NCI-H187 treated with DMSO at 0.1 percent for 48 hours (cell line): ENCODE data around the gene KANK4.
"Not testable (repeated sequence)": the region's sequence is repeated elsewhere in the genome, so short reads cannot be mapped to it uniquely, and the experiment has no call there.

Experiments used
- DNase-seq: peaks from one replicate; lab custom pipeline; 2025; lab: John Stamatoyannopoulos, UW

The KANK4 gene

DNA sequence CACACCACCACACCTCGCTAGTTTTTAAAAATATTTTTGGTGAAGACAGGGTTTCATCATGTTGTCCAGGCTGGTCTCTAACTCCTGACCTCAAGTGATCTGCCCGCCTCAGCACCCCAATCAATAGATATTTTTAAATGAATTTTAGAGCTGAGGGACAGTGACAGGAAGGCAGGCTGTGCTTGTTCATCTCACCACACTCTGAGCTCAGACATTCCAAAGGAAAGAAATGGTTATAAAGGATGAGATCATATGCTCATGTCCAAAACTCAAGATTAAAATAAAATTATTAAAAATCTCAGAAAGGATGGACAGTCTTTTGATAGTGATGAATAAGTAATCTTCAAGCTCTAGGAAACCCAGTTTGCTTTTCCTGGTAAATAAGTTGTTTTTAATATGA is 83.7 kb downstream of the KANK4 start:
- no peak for DNase-seq

DNA sequence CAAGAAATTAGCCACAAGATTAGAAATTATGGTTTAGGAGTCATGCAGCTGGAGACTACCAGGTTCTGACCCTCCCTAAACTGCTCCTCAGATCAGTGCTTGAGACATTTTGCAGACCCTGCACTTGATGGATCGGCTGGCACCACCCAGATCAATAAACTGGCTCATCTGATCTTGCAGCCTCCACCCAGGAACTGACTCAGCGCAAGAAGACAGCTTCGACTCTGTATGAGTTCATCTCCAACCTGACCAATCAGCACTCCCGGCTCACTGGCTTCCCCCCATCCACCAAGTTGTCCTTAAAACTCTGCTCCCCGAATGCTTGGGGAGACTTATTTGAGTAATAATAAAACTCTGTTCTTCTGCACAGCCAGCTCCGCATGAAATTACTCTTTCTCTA is 84.5 kb downstream of the KANK4 start:
- no peak for DNase-seq

DNA sequence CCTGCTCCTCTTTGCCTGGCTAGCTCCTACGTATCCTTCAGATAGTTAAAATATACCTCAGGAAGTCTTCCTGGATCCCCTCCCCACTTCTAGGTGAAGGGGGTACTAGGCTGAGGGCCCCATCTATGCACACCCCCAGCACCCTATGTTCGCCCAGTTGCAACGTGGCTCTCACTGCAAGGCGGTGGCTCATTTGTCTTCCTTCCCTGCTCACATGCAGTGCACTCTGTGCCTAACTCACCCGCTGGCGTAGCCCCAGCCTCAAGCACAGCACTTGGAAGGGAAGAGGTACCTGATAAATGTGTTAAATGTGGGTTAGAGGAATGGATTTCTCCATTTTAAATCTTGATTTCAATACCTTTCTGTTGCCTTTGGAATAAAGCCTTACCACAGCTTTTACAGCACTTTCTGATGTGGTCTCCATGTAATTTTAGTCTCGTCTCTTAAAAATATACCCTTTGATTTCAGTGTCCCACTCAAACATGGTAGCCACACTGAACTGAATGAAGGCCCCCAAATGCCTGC is 85.2 kb downstream of the KANK4 start:
- DNase-seq = no peak

DNA sequence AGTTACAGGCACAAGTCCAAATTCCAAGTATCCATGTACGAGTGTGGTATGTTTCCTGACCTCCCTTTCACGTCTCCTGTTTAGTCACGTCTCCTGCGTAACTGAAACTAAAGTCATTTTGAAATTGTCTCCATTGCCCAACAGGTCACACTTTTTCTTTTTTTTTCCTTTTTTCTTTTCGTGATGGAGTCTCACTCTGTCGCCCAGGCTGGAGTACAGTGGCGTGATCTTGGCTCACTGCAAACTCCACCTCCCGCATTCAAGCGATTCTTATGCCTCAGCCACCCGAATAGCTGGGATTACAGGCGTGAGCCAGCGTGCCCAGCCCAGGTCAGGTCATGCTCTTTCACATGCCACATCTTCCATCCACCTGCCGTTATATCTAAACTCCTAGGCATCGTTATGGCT is 86.4 kb downstream of the KANK4 start:
- no peak for DNase-seq

DNA sequence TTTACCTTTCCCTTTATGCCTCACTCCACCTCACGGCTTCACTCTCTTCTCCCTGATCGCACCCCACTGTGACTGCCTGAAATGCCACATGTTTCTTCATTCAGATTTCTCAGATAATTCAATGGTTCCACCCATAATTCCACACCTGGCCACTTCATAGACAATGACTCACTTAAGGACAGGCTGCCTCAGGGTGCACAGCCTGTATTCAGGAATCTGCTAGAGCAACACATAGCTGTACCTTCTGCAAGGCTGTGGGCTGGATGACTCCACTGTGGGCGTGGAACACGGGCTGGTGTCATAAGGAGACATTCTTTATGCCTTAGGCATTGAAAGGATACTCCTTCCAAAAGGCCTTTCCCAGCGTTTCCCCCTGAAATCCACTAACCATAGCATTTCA is 88.5 kb downstream of the KANK4 start:
- DNase-seq = no peak

DNA sequence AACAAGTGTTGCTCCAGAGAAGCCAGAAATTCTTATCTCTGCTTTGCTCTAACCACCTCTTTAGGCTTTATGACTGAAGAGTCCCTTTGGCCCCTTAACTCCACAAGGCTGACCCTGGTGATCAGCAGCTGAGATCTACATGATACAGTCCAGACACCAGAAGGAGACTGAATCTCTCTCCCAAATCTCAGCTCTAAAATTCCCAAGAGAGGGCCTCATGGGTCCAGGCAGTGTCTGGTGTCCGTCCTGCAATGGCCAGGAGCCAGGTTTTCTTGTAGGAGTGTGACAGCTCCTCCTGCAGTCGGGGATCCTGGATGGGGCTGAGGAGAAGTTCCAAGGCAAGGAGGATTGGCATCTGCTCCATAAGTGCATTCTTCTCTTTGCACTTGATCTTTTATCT is 89.3 kb downstream of the KANK4 start:
- no peak for DNase-seq

DNA sequence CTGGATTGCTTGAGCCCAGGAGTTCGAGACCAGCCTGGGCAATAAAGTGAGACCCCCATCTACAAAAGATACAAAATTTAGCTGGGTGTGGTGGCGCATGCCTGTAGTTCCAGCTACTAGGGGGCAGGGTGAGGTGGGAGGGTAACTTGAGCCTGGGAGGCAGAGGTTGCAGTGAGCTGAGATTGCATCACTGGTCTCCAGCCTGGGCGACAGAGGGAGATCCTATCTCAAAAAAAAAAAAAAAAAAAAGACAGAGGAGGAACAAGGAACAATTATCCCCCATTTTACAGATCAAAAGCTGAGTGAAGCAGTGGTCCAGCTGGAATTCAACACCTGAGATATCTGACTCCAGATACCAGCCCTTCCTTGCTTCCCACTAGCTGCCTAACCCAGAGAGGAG is 89.8 kb downstream of the KANK4 start:
- no peak for DNase-seq

DNA sequence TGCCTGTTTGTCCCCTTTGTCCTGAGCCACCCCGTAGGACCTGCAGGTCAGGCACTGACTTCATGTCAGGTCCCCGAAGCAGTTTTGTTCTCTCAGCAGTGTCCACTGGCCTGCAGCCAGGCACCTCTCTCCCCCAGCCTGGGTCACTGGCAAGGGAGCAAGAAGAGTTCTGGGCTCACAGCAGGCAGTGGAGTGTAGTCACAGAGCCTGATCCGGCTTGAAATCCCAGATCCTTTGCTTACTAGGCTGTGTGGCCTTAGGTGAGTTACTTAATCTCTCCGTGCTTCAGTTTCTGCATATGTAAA is 90.4 kb downstream of the KANK4 start:
- DNase-seq = no peak

DNA sequence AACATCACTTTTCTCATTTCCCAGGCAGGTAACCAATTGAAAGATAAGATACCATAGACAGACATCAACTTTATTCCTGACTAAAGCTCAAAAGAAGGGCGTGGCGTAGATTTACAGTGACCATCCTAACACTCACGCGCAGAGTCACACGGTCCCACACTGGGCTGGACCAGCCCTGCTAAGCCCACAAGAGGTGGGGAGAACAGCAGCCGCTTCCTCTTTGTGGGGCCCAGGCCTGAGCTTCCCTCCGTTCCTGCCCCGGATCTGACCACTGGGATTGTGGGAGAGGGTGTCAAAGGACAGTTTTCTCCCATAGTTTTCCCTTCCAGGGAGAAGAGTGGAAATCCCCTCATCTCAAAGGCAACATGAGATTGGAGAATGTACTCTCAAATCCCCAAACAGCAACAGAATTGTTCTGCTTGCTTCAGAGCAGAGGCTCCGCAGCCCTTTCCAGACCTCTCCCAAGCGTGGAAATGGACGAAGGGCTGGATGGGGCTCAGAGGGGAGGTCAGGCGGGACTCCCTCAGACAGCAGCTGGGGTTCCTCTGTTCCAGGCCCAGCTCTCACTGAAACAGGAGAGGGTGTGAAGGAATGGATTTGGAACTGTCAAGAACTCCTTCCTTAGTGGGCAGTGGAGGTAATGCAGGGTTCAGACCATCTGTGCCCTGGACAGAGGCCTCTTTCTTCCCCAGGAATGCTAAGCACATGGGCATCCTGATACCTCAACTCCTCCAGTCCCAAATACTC is 90.9 kb downstream of the KANK4 start:
- DNase-seq = no peak

DNA sequence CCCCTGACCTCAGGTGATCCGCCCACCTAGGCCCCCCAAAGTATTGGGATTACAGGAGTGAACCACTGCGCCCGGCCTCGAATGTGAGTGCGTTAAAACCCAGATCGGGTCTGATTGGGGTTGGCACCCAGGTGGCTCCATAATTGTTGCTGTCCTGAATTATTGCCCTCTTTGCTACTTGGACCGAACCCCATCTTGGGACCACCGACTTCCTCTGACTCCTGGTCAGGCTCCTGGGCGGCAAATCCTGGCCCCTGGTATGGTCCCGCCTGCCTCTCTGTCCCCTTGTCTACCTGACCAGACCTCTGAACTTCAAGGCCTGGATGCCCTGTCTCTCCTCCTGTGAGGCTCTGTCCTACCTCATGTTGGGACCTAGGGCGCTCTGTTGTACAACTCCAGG is 91.7 kb downstream of the KANK4 start:
- no peak for DNase-seq

DNA sequence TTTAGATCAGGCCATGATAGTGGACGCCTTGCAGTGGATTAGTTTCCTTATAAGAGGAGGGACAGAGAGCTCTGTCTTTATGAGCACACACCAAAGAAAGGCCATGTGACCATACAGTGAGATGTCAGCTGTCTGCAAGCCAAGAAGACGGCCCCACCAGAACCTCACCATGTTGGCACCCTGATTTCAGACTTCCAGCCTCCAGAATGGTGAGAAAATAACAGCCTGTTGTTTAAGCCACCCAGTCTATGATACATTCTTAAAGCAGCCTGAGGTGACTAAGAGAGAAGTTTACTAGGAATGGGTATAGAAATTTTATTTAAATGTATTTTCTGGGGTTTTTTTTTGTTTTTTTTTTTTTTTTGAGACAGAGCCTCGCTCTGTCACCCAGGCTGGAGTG is 95.1 kb downstream of the KANK4 start:
- no peak for DNase-seq

DNA sequence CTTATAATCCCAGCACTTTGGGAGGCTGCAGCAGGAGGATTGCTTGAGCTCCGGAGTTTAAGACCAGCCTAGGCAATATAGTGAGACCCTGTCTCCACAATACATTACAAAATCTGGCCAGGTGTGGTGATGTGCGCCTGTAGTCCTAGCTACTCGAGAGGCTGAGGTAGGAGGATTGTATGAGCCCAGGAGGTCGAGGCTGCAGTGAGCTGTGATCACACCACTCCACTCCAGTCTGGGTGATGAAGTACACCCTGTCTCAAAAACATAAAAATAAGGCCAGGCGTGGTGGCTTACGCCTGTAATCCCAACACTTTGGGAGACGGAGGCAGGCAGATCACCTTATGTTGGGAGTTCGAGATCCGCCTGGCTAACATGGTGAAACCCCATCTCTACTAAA is 96.9 kb downstream of the KANK4 start:
- no peak for DNase-seq

DNA sequence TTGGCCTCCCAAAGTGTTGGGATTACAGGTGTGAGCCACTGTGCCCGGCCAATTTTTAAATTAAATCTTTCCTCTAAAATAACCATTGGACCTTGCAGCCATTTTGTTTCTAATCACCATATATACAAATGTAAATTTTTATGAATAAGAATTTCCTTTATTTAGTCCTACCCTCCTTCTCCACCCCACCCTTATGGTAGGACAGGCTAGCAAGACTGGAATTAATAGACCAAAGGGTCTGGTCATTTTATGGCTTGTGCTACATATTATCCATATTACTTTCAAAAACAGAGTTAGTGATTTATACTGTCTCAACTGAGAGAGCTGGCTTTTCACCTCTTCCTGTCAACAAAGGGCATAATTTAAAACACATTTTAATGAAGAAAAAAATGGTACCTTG is 98.1 kb downstream of the KANK4 start:
- no peak for DNase-seq

DNA sequence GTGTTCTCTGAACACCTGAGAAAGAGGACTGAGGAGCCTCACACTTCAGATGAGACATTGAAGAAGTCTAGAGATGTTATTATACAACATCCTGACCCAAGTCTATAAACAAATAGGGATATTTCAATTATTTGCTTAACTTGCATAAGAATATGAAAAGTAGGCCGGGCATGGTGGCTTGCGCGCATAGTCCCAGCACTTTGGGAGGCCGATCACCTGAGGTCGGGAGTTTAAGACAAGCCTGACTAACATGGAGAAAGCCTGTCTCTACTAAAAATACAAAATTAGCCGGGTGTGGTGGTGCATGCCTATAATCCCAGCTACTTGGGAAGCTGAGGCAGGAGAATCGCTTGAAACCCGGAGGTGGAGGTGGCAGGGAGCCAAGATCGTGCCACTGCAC is 98.8 kb downstream of the KANK4 start:
- DNase-seq = not testable (repeated sequence)

DNA sequence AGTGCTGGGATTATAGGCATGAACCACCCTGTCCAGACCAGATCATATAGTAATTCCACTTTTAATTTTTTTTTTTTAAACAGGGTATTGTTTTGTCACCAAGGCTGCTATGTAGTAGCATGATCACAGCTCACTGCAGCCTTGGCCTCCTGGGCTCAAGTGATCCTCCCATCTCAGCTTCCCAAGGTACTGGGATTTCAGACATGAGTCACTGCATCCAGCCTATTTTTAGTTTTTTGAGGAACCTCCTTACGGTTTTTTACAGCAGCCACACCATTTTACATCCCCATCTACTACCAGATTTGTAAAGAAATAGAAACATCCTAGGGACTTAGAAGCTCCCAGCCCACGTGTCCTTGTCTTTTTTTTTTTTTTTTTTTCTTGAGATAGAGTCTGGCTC is 100.6 kb downstream of the KANK4 start:
- no peak for DNase-seq

DNA sequence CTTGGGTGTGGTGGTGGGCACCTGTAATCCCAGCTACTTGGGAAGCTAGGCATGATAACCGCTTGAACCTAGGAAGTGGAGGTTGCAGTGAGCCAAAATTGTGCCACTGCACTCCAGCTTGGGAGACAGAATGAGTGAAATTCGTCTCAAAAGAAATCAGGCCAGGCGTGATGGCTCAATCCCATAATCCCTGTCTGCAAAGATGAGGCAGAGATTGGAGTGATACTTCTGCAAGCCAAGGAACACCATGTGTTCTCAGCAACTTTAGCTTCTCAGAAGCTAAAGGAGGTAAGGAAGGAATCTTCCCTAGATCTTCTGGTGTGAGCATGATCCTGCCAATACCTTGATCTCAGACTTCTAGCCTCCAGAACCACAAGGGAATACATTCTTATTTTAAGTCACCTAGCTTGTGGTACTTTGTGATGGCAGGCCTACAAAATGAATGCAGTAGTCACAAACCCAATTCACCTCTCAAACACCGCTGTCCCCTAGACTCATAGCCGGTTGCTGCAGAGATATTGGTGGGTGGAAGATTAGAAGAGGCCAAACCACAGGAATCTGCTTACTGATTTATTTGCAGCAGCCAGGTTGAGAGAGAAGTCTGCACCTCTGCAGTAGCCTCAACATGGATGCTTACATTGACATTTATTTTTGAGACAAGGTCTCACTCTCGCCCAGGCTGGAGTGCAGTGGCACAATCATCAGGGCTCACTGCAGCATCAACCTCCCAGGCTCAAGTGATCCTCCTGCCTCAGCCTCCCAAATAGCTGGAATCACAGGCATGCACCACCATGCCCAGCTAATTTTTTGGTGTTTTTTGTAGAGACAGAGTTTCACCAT is 105.9 kb downstream of the KANK4 start:
- DNase-seq = no peak

DNA sequence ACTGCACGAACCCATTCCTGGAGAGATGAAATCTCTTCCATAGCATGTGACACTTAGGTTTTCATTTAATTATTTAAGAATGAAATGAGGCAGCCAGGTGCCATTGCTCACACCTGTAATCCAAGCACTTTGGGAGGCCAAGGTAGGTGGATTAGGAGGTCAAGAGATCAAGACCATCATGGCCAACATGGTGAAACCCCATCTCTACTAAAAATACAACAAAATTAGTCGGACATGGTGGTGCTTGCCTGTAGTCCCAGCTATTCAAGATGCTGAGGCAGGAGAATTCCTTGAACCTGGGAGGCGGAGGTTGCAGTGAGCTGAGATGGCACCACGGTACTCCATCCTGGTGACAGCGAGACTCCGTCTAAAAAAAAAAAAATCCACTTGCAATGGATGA is 106.8 kb downstream of the KANK4 start:
- no peak for DNase-seq

DNA sequence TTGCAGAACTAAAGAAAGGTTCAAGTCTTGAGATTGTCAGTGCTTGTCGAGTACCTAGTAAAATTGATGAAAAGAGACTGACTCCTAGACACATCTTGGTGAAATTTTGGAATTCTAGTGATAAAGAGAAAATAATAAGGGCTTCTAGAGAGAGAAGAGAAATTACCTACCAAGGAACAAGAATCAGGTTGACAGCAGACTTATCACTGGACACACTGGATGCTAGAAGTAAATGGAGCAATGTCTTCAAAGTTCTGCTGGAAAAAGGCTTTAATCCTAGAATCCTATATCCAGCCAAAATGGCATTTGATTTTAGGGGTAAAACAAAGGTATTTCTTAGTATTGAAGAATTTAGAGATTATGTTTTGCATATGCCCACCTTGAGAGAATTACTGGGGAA is 108.3 kb downstream of the KANK4 start:
- no peak for DNase-seq

DNA sequence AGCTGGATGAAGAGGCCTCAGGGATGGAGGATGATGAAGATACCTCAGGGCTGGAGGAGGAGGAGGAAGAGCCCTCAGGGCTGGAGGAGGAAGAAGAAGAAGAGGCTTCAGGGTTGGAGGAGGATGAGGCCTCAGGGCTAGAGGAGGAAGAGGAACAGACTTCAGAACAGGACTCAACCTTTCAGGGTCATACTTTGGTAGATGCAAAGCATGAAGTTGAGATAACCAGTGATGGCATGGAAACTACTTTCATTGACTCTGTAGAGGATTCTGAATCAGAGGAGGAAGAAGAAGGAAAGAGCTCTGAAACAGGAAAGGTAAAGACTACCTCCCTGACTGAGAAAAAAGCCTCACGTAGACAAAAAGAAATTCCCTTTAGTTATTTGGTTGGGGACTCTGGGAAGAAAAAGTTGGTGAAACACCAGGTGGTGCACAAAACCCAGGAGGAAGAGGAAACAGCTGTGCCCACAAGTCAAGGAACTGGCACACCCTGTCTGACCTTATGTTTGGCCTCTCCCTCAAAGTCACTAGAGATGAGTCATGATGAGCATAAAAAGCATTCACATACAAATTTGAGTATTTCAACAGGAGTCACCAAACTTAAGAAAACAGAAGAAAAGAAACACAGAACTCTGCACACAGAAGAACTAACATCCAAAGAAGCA is 109.2 kb downstream of the KANK4 start:
- no peak for DNase-seq

DNA sequence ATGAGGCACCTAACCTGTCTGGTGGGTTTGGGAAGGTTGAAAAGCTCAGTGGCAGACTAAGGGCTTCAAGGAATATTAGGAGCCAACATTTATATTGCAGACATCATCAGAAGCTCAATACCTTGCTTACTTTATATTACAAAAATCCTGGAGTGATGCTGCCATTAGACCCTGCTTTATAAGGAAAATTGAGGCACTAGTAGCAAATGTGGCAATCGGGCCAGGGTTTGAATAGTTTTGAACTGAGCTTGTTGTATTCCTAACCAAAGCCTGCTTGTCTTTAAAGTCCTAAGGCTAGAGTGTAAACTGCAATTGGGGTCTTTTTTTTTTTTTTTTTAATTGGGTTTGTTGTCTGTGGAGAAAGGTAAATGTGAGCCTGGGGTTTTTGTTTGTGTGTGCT is 110.3 kb downstream of the KANK4 start:
- no peak for DNase-seq

DNA sequence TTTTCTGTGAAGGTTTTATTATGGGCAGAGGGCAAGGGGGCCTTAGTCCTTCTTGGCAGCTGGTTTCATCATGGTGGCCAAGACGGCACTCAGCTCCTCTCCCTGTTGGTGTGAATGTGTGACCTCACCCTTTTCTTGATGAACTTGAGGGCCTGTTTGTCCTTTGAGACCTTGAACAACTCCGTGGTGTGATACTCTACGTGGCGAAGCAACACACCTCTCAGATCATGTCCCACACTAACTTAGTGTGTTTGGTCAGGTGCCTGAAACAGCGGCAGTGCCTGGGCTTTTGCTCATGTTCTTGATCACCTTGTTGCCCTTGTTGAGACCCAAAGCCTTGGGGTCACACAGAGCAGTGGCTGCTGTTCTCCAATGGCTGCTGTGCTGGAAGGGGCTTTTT is 111.1 kb downstream of the KANK4 start:
- no peak for DNase-seq

DNA sequence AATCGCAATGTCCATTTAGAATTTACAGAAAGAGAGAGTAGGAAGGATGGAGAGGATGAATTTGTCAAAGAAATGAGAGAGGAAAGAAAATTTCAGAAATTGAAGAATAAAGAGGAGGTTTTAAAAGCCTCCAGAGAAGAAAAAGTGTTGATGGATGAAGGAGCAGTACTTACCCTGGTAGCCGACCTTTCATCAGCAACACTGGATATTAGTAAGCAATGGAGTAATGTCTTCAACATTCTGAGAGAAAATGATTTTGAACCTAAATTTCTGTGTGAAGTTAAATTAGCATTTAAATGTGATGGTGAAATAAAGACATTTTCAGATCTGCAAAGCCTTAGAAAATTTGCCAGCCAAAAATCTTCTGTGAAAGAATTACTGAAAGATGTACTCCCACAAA is 112.0 kb downstream of the KANK4 start:
- DNase-seq = no peak

DNA sequence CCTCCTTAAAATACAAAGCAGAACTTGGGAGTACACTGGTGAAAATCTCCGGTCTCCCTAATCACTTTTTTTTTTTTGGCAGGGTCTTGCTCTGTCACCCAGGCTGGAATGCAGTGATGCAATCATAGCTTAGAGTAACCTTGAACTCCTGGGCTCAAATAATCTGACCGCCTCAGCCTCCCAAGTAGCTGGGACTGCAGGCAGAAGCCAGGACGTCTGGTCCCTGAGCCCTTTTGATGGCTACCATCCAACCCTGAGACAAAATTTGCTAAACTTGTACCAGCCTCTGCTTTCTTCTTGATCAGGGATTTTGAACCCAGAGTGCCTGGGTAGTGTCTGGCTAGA is 120.5 kb downstream of the KANK4 start:
- no peak for DNase-seq
